Rectal smooth muscle tissue (tissue), 1 donor: ENCODE measurements around the gene THRSP.
"Not testable (repeated sequence)": the region's sequence is repeated elsewhere in the genome, so short reads cannot be mapped to it uniquely, and the experiment has no call there.

Experiments used
- H3K27ac ChIP-seq: one replicate; pipeline ENCODE4 v1.7.0; 2013; ENCODE audit warnings: low read depth, low read length, inconsistent platforms
- H3K27me3 ChIP-seq: one replicate; pipeline ENCODE4 v1.7.0; 2013; ENCODE audit warnings: low read length; ENCODE audit not compliant: control insufficient read depth, insufficient read depth
- H3K36me3 ChIP-seq: one replicate; pipeline ENCODE4 v1.7.0; 2013; ENCODE audit warnings: low read length; ENCODE audit not compliant: control insufficient read depth, insufficient read depth
- H3K4me1 ChIP-seq: one replicate; pipeline ENCODE4 v1.7.0; 2013; ENCODE audit warnings: low read length; ENCODE audit not compliant: control insufficient read depth, insufficient read depth
- H3K4me3 ChIP-seq: one replicate; pipeline ENCODE4 v1.7.0; 2013; ENCODE audit warnings: low read length
- H3K9ac ChIP-seq: one replicate; pipeline ENCODE4 v1.7.0; 2013; ENCODE audit warnings: low read length

The THRSP gene

DNA sequence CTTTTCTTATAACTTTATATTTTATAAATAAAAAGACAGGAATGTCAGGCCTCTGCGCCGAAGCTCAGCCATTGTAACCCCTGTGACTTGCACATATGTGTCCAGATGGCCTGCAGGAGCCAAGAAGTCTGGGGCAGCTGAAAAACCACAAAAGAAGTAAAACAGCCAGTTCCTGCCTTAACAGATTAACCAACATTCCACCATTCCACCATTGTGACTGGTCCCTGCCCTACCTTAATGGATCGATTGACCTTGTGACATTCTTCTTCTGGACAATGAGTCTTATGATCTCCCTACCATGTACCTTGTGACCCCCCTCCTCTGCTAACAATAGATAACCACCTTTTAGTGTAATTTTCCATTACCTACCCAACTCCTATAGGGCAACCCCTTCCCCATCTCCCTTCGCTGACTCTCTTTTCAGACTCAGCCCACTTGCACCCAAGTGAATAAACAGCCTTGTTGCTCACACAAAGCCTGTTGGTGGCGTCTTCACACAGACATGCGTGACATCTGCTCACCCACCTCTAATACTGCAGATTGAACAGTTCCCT is 22.9 kb downstream of the THRSP start:
- not testable (repeated sequence) for H3K27ac ChIP-seq, H3K9ac ChIP-seq, H3K36me3 ChIP-seq, H3K4me3 ChIP-seq, H3K27me3 ChIP-seq, H3K4me1 ChIP-seq

DNA sequence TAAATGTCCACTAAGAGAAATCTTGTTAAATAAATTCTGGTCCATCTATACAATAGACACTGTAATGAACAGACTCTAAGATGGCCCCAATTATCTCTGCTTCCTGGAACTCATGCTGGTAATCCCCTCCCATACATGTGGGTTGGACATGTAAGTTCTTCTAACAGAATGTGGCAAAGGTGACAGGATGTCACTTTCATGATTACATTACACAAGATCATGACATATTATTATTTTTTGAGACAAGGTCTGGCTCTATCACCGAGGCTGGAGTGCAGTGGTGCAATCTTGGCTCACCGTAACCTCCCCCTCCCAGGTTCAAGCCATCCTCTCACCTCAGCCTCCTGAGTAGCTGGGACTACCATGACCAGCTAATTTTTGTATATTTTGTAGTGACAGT is 30.6 kb downstream of the THRSP start:
- no peak overlapping the region for H3K27ac ChIP-seq
- H3K27me3 ChIP-seq, result no peaks in the 10 kb centered on the region
- no peak overlapping the region for H3K4me3 ChIP-seq
- no peaks in the 10 kb centered on the region for H3K4me1 ChIP-seq
- no peaks in the 10 kb centered on the region for H3K36me3 ChIP-seq
- no peak overlapping the region for H3K9ac ChIP-seq

DNA sequence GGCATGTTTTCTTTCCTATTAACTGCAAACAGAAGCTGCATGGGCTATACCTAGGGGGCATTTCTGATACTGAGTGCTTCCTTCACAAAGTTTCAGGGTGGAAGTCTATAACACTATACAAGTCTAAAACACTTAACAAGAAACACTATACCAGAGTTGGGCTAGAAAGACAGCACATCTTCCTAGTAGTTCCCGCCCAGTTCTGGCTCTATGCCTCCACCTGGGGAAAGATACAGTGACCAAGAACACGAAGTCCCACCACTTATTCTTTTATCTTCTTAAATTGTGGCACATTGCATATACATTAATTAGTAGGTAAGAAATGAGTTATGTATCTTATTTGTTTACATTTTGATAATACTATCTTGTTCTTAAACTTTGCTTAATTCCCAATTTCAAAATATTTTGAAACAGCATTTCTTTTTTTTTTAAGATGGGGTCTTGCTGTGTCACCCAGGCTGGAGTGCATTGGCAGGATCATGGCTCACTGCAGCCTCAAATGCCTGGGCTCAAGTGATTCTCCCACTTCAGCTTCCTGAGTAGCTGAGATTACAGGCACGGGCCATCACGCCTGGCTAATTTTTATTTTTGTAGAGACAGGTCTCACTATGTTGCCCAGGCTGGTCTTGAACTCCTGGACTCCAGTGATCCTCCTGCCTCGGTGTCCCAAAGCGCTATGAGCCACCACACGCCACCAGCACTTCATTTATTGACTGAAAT is 34.2 kb downstream of the THRSP start:
- Histone ChIP-seq H3K9ac (no peak overlapping the region), H3K4me1 (no peaks in the 10 kb centered on the region), H3K36me3 (no peaks in the 10 kb centered on the region)

DNA sequence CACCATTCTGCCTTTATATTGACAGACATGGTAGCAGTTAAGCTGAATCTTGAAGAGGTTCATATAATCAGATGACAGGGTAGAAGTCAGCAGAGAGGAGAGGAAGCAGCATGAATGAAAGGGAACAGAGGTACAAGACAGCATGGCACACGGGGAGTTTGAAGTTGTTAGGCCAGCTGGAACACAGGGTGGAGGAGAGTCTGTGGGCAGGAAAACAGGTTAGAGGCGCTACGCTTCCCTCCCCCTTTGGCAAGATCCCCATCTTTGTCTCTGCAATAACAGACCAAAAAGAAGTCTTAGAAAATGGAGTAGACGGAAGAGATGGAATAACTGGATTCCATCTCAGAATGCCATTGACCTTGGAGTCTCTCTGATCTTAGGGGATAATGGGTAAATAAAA is 36.0 kb downstream of the THRSP start:
- Histone ChIP-seq H3K27ac (no peak overlapping the region), H3K9ac (no peak overlapping the region), H3K27me3 (no peaks in the 10 kb centered on the region), H3K36me3 (no peaks in the 10 kb centered on the region), H3K4me3 (no peak overlapping the region), H3K4me1 (no peaks in the 10 kb centered on the region)

More for the DNA sequence above, 34.2 kb downstream of the THRSP start:
- Histone ChIP-seq H3K4me3 (no peak overlapping the region), H3K27me3 (no peaks in the 10 kb centered on the region), H3K27ac (no peak overlapping the region)

DNA sequence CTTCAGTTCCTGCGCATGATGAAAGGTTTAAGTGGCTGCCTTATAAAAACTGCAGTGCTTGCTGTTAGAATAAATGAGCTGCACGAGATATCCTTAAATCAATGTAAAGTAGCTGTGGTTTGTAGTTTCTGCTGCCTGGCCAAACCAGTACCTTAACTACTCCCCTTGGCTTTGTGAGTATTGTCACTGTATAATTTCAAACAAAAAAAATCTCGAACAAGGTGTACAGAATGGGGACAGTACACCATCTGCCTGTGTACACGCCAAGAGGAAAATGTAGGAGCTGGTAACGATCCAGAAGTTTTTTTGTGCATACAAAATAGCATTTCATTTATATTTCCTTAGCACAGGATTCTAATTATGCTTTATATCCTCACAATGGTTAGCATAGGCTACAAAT is 36.6 kb downstream of the THRSP start:
- H3K4me1 ChIP-seq, result no peaks in the 10 kb centered on the region
- no peaks in the 10 kb centered on the region for H3K27me3 ChIP-seq
- H3K9ac ChIP-seq, result no peak overlapping the region
- no peaks in the 10 kb centered on the region for H3K36me3 ChIP-seq
- no peak overlapping the region for H3K4me3 ChIP-seq
- no peak overlapping the region for H3K27ac ChIP-seq

DNA sequence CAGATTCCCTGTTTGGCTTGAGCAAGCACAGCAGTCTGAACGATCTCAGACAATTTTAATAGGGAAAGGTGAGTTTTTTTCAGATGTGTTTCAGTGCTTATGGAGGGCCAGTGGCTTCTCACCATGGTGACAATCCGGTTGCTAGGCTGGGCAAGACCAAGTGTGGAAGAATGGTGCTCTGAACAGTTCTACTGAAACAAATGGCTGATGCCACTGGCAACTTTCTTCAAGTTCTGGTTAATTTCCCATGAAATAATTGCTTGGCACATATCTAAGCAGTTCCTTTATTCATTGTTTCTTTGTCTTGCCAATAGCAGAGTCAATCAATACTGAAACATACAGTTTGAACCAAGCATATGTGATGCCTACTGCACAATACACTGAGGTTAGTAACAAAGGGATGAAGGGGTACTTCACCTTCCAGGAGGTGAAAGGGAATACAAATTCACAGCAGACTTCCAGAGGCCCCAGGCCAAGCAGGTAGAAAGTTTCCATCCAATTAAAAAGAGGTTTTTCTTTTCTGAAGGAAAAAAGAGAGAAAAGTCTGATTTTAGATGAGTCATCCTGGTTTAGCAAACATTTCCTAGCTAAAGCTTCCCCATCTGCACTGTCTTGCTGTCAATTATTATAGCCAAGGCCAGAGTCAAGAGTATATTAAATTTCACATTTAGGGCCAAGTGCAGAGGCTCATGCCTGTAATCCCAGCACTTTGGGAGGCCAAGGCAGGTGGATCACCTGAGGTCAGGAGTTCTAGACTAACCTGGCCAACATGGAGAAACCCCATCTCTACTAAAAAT is 37.2 kb downstream of the THRSP start:
- Histone ChIP-seq H3K9ac (no peak overlapping the region), H3K4me1 (no peaks in the 10 kb centered on the region), H3K27me3 (no peaks in the 10 kb centered on the region), H3K36me3 (no peaks in the 10 kb centered on the region), H3K4me3 (no peak overlapping the region), H3K27ac (no peak overlapping the region)

DNA sequence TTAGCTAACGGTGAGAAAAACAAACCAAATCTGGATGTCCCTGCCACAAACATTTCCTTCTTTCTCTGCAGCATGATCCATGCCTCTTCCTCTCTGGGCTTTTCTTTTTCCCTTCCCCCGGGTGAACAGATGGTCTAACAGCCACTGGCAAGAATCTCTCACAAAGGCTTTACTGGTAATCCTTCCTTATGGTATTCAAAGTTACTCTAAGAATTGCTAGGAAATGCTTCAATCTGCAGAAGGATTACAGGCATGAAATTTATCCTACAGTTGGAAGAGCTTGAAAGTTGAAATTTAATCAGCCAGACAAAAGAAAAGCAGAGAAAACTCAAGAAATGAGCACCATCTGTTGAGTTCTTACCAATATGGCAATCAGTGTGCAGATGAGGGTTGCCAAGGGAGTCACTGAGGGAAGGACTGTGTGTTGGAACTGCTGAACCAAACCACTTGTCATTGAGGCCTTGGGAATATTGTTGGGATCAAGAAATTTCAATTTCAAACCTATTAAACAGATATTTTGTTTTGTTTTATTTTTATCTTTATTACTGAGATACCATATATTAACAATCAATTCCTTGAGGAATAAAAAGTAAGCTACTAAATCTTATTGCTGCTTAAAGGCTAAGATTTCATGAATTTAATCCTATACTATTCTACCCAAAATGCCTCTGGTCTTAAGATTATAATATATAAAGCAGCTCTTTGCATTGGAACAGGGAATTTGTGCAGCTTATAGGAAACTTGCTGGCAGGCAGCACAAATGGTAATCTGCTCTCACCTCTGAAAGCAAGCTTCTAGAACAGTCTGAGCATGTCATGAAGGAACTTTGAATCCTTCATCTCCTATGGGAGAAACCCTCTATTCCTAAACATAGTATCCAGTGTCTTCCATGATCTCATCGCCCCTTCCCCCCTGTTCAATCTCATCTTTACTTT is 45.7 kb downstream of the THRSP start:
- no peak overlapping the region for H3K4me3 ChIP-seq
- H3K27ac ChIP-seq, result no peak overlapping the region
- no peaks in the 10 kb centered on the region for H3K4me1 ChIP-seq
- no peaks in the 10 kb centered on the region for H3K27me3 ChIP-seq
- peaks cover 3% of the 10 kb centered on the region for H3K36me3 ChIP-seq
- no peak overlapping the region for H3K9ac ChIP-seq

DNA sequence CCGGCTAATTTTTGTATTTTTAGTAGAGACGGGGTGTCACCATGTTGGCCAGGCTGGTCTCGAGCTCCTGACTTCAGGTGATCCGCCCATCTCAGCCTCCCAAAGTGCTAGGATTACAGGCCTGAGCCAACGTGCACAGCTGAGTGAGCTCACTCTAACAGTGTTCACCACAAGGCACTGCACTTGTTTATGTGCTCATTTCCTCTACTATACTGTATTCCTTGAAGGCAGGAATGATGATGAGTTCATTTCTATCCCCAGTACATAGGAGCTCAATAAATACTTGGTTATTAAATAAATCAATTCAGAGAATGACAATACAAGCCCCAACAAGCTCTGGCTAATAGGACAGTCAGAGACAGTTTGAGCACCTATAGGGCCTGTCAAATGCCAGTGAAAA is 46.7 kb downstream of the THRSP start:
- no peaks in the 10 kb centered on the region for H3K4me1 ChIP-seq
- no peak overlapping the region for H3K4me3 ChIP-seq
- no peak overlapping the region for H3K9ac ChIP-seq
- no peaks in the 10 kb centered on the region for H3K27me3 ChIP-seq
- H3K36me3 ChIP-seq, result peaks cover 3% of the 10 kb centered on the region
- H3K27ac ChIP-seq, result no peak overlapping the region

DNA sequence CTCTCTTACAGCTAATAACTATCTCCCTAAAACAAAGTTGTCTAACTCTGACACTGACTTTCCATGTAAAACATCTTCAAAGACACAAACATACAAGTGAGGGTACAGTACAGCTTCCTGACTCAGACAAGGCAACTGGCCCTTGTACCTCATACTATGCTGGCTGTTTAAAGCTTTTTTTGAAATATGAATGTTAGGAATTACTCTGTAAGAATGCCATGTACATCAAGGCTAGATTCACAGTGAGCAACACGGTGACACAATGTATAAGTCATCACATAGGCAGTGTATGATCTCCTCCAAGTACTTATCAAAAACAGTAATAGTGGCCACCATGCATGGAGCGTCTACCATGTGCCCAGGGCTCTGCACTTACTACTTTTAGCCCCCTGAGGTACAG is 47.2 kb downstream of the THRSP start:
- no peaks in the 10 kb centered on the region for H3K4me1 ChIP-seq

DNA sequence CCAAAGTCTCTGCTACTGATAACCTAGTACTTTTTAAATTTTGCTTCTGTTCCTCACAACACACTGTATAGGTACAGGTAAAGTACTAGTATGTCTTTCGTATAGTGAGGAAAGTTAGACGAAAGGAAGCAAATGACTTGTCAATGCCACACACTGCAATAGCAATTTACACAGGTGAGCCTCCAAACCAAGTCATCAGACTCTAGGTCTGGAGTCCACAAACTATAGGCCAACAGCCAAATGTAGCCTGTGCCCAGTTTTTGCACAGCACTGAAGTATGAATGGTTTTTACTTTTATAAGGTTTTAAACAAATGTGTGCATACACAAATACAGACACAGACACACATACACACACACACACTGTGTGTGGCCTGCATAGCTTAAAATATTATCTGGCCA is 47.6 kb downstream of the THRSP start:
- Histone ChIP-seq H3K36me3 (peaks cover 3% of the 10 kb centered on the region), H3K27me3 (no peaks in the 10 kb centered on the region), H3K27ac (no peak overlapping the region)

More for the DNA sequence above, 47.2 kb downstream of the THRSP start:
- peaks cover 3% of the 10 kb centered on the region for H3K36me3 ChIP-seq
- no peaks in the 10 kb centered on the region for H3K27me3 ChIP-seq
- no peak overlapping the region for H3K9ac ChIP-seq
- no peak overlapping the region for H3K4me3 ChIP-seq
- no peak overlapping the region for H3K27ac ChIP-seq

DNA sequence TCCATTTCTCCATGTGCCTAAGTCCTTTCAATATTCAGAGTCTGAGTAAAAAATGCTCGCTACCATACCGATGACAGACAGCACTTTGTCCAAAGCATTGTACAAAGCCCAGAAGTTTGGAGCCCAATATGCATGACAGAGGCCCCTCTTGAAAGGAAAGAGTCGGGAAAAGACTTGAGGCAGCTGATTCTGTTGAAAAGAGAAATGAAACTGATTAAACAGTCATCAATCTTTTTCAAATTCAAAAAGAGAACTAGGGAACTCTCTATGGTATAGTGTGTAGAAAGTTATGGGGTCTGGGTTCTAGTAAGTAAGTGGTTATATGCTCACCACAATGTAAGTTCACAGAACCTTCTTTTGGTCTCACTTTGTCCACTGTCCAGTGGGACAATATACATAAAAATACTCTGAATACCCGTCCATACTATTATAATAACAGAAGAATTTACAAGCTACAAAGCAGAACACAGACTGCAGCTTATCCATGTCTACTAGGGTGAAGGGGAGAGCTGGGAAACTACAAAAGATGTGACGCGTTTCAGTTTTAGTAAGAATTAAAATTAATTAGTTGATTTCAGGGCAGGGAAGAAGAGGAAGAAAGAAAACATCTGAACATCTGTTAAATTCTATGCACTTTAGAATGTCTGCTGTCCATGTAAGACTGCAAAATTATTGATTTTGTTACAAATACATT is 49.1 kb downstream of the THRSP start:
- peaks cover 3% of the 10 kb centered on the region for H3K36me3 ChIP-seq
- no peak overlapping the region for H3K27ac ChIP-seq
- no peak overlapping the region for H3K4me3 ChIP-seq
- no peaks in the 10 kb centered on the region for H3K4me1 ChIP-seq
- H3K27me3 ChIP-seq, result no peaks in the 10 kb centered on the region
- H3K9ac ChIP-seq, result no peak overlapping the region

More for the DNA sequence above, 47.6 kb downstream of the THRSP start:
- no peaks in the 10 kb centered on the region for H3K4me1 ChIP-seq
- H3K9ac ChIP-seq, result no peak overlapping the region
- no peak overlapping the region for H3K4me3 ChIP-seq
